Hematopoietic multipotent progenitor cell (in vitro differentiated cells): ENCODE results near the gene NONO. TPM values are rescaled to one million over a fixed set of nuclear protein-coding genes. Genes with fewer than 3 reads are reported as not detected.

Experiments
- total RNA-seq: library from RNA; depleted of rRNA; stranded (reverse); fragments of >200 nt; gene quantifications from one replicate; pipeline ENCODE4 v1.2.3, GENCODE V29; 2012

NONO gene
- total RNA-seq, 1 donor = 340 TPM

Other genes starting within 250 kb of the NONO start
- 29.6 TPM for gene SNX12, start 215.3 kb upstream of the NONO start, total RNA-seq
- gene FOXO4, start 187.8 kb upstream of the NONO start, total RNA-seq = 22.4 TPM
- not detected for gene CXorf65, start 176.9 kb upstream of the NONO start, total RNA-seq
- 119 TPM for gene IL2RG, start 172.1 kb upstream of the NONO start, total RNA-seq
- gene MED12, start 165.0 kb upstream of the NONO start, total RNA-seq = 106 TPM
- 1.3 TPM for gene NLGN3, start 138.8 kb upstream of the NONO start, total RNA-seq
- gene GJB1, start 60.4 kb upstream of the NONO start, total RNA-seq = not detected
- gene ZMYM3, start 29.5 kb upstream of the NONO start, total RNA-seq = 47.4 TPM
- gene ITGB1BP2, start 18.1 kb downstream of the NONO start, total RNA-seq = 1.1 TPM
- gene TAF1, start 82.7 kb downstream of the NONO start, total RNA-seq = 29.9 TPM
- gene OGT, start 249.5 kb downstream of the NONO start, total RNA-seq = 295 TPM